Measurements from ENCODE around the gene NAPSA. TPM values are rescaled to one million over a fixed set of nuclear protein-coding genes. Genes with fewer than 3 reads are reported as not detected.

NAPSA gene
- polyA plus RNA-seq, 1 experiment, result 0.10 TPM

DNA sequence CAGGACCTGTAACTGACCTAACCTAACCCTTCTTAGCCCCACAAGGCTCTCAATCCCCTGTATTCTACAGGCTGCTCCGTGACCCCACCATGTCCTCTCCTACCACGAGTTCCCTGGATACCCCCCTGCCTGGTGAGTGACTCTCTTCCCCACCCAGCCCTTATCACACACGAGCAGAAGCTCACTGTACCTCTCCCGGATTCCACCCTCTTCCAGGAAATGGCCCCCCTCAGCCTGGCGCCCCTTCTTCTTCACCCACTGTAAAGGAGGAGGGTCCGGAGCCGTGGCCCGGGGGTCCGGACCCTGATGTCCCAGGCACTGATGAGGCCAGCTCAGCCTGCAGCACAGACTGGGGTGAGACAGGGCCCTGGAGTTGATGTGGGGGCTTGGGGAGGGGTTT is 12.1 kb upstream of the NAPSA start:
- H3K4me3 ChIP-seq (ENCODE audit: low read depth, low read length), result no peak overlapping the region
- no peak overlapping the region for H3K27ac ChIP-seq (ENCODE audit: low read depth, low read length)
- ChIA-PET CTCF (interaction anchor here (0.6 kb wide), 1 partner anchor 38 kb away, joined by 4 read pairs; no protein-coding TSS in a partner anchor), POLR2A (no interaction called here)
- TF ChIP-seq, protein P1, sequence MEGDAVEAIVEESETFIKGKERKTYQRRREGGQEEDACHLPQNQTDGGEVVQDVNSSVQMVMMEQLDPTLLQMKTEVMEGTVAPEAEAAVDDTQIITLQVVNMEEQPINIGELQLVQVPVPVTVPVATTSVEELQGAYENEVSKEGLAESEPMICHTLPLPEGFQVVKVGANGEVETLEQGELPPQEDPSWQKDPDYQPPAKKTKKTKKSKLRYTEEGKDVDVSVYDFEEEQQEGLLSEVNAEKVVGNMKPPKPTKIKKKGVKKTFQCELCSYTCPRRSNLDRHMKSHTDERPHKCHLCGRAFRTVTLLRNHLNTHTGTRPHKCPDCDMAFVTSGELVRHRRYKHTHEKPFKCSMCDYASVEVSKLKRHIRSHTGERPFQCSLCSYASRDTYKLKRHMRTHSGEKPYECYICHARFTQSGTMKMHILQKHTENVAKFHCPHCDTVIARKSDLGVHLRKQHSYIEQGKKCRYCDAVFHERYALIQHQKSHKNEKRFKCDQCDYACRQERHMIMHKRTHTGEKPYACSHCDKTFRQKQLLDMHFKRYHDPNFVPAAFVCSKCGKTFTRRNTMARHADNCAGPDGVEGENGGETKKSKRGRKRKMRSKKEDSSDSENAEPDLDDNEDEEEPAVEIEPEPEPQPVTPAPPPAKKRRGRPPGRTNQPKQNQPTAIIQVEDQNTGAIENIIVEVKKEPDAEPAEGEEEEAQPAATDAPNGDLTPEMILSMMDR (IDR thresholded peaks at IDR 0.05; ENCODE audit: low read depth, low read length), result no peak
- no peak for DNase-seq (ENCODE audit: low read depth, low spot score)
- no peaks in the 10 kb centered on the region for H3K27me3 ChIP-seq (ENCODE audit: control insufficient read depth, insufficient read depth, low read length)
- peaks cover 3% of the 10 kb centered on the region; the same call in 1 of the 2 replicates for H3K9me3 ChIP-seq (ENCODE audit: control insufficient read depth, insufficient read depth, low read length)

DNA sequence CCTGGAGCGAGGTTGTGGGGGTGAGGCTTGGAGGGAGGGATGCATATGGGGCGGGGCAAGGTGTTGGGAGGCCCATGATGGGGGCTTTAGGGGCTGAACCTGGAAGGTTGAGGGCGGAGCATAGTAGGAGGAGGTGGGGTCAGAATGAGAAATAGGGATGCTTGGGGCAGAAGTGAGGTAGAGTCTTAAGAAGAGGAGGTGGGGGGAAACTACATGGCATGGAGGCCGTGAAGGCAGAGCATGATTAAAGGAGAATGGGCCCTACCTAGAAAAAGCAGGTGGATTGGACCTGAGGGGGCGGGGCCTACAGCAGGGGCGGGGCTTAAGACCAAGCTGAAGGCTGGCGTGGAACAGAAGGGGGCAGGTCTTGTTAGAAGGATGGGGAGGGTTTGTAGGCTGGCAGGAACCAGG is 11.6 kb upstream of the NAPSA start:
- Histone ChIP-seq H3K4me3 (ENCODE audit: low read depth, low read length) (peak overlapping the region; percentile 48), H3K9me3 (ENCODE audit: control insufficient read depth, insufficient read depth, low read length) (peaks cover 3% of the 10 kb centered on the region; the same call in 1 of the 2 replicates), H3K27ac (ENCODE audit: low read depth, low read length) (no peak overlapping the region), H3K27me3 (ENCODE audit: control insufficient read depth, insufficient read depth, low read length) (no peaks in the 10 kb centered on the region)
- no peak for DNase-seq (ENCODE audit: low read depth, low spot score)
- ChIA-PET CTCF (interaction anchor here (0.6 kb wide), 1 partner anchor 38 kb away, joined by 4 read pairs; no protein-coding TSS in a partner anchor), POLR2A (no interaction called here)
- TF ChIP-seq, protein P1 (IDR thresholded peaks at IDR 0.05; ENCODE audit: low read depth, low read length), result no peak

DNA sequence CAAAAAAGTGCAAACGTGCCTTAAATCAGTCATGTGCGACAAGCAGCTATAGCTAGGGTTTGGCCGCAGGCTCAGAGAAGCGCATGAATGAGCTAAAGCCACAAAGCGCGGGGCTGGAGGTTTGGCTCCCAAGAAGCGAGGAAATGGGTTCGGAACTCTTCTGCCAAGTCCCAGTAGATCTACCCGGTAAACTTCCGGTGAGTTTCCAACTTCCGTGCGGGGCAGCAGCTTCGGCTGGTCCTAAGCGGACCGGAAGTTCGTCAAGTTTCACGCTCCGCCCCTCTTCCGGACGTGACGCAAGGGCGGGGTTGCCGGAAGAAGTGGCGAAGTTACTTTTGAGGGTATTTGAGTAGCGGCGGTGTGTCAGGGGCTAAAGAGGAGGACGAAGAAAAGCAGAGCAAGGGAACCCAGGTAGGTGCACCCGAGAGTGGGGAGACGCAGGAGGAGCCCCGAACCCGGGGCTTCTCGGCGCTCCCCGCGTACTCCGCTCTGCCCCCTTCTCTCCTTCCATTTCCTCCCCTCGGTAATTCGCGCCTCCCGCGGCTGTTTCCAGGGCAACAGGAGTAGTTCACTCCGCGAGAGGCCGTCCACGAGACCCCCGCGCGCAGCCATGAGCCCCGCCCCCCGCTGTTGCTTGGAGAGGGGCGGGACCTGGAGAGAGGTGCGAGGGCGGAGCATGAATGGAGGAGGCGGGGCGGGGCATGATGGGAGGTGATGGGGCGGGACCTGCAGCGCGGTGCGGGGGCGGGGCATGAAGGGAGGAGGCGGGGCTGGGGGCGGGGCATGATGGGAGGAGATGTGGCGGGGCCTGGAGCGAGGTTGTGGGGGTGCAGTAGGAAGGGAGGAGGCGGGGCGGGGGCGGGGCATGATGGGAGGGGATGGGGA is 11.0 kb upstream of the NAPSA start, which contains the start of gene NR1H2:
TSS of gene NR1H2 (plus strand) at position 292 of the 885 bp plus-strand sequence. CDS start 1,149 bp downstream, outside the sequence.
- Histone ChIP-seq H3K4me3 (ENCODE audit: low read depth, low read length) (peak within 1 kb of the TSS; percentile 89), H3K9me3 (ENCODE audit: control insufficient read depth, insufficient read depth, low read length) (peaks cover 3% of the 10 kb centered on the region; the same call in 1 of the 2 replicates), H3K27ac (ENCODE audit: low read depth, low read length) (peak within 1 kb of the TSS; percentile 100), H3K27me3 (ENCODE audit: control insufficient read depth, insufficient read depth, low read length) (no peaks in the 10 kb centered on the region)
- DNase-seq (ENCODE audit: low read depth, low spot score), result peak; percentile 96
- TF ChIP-seq, protein P1 (IDR thresholded peaks at IDR 0.05; ENCODE audit: low read depth, low read length), result no peak
- ChIA-PET CTCF (interaction anchor here (0.6 to 1.2 kb wide), 4 partner anchors 103 to 641 kb away, joined by 3 to 4 read pairs (median 3); no protein-coding TSS in a partner anchor), POLR2A (interaction anchor here (0.6 to 1.3 kb wide), 4 partner anchors 8 to 135 kb away, joined by 3 to 7 read pairs (median 5); partner anchors contain the start of gene JOSD2)

DNA sequence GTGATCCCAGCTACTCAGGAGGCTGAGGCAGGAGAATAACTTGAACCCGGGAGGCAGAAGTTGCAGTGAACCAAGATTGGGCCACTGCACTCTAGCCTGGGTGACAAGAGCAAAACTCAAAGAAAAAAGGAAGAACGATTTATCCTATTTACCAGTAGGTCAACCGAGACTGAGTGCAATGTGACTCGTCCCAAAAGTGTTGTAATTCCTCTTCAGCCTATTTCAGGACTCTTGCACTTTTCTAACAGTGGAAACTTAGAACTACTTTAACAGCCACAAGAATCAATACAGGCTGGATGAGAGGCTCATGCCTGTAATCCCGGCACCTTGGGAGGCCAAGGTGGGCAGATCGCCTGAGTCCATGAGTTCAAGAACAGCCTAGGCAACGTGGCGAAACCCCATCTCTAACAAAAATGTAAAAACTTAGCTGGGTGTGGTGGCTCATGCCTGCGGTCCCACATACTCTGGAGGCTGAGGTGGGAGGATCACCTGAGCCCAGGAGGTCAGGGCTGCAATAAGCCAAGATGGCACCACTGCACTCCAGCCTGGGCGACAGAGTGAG is 6.6 kb upstream of the NAPSA start:
- H3K4me3 ChIP-seq (ENCODE audit: low read depth, low read length), result no peak overlapping the region
- POLR2A ChIA-PET, result no interaction called here
- H3K9me3 ChIP-seq (ENCODE audit: control insufficient read depth, insufficient read depth, low read length), result peaks cover 3% of the 10 kb centered on the region; the same call in 1 of the 2 replicates
- H3K27ac ChIP-seq (ENCODE audit: low read depth, low read length), result no peak overlapping the region
- DNase-seq (ENCODE audit: low read depth, low spot score), result no peak
- TF ChIP-seq, protein P1 (IDR thresholded peaks at IDR 0.05; ENCODE audit: low read depth, low read length), result no peak
- CTCF ChIA-PET, result no interaction called here
- H3K27me3 ChIP-seq (ENCODE audit: control insufficient read depth, insufficient read depth, low read length), result no peaks in the 10 kb centered on the region
